Measurements from ENCODE around the gene AGTRAP. TPM values are rescaled to one million over a fixed set of nuclear protein-coding genes. Genes with fewer than 3 reads are reported as not detected.

Gene AGTRAP
- total RNA-seq, 3 donors from 2014 or later = 61.9 to 74.7 (median 66.4) TPM

DNA sequence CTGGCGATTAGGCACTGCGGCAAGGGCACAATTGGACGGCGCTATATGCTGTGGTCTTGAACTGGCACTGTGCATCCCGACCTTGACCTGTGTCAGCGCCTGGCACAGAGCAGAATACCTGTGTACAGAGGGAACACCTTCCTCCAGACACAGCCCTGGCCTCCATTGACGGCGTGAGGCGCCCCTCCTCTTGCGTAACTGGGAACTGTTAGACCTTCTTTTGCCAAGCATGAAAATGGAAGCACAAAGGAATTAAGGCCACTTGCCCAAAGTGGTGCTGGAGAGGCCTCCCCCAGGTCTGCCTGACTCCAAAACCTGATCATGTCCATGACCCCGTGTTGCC is 6.8 kb upstream of the AGTRAP start:
- DNase-seq (ENCODE audit: low spot score in 2 of 2) = no peak
- intact Hi-C loops (cut with DNase I; ENCODE audit: low total_unique reads) = loop anchor here (10.0 kb wide), 1 partner anchor 54 kb away; no protein-coding TSS in a partner anchor

DNA sequence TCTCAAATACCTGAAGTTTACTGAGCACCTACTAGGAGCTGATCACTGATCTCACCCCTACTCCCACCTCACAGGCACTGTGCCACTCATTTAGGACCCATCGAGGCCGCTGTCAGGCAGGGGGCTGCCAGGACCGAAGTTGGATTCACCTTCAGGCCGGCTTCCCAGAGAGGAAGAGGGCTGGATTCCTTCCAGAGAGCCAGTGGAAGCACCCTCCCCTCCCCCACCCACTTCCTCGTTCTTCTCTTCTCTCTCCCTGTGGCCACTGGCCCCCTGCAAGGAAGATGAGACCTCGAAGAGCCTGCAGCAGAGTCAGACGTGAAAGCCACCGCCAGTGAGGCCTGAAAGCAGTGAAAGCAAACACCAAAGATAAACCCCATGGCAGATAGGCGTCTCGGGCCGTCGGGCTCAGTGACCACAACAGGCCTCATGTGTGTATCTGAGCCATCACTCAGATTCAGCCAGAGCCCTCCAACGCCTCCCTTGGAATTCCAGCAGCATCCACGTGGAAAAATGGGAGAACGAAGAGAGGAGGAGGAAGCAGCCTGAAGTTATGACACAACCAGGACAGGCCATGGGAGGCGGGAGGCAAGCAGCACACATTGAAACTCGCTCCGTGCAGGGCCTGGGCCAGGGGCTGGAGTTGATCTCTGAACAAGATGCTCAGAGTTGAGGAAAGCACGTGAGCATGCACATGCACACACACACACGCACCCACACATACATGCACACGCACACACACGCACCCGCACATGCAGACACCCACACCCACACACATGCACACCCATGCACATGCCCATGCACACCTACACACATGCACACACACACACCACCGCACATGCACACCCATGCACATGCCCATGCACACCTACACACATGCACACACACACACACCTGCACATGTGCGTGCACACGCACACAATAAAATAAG is 6.2 kb upstream of the AGTRAP start:
- Histone ChIP-seq H3K9me3 (no peaks in the 10 kb centered on the region), H3K36me3 (no peaks in the 10 kb centered on the region), H3K4me3 (no peak overlapping the region), H3K27me3 (no peaks in the 10 kb centered on the region), H3K27ac (peak overlapping the region in 1 of 2 donors; percentile 48), H3K4me1 (peaks cover 0 to 6% of the 10 kb centered on the region in 2 donors)
- TF ChIP-seq, protein P1, sequence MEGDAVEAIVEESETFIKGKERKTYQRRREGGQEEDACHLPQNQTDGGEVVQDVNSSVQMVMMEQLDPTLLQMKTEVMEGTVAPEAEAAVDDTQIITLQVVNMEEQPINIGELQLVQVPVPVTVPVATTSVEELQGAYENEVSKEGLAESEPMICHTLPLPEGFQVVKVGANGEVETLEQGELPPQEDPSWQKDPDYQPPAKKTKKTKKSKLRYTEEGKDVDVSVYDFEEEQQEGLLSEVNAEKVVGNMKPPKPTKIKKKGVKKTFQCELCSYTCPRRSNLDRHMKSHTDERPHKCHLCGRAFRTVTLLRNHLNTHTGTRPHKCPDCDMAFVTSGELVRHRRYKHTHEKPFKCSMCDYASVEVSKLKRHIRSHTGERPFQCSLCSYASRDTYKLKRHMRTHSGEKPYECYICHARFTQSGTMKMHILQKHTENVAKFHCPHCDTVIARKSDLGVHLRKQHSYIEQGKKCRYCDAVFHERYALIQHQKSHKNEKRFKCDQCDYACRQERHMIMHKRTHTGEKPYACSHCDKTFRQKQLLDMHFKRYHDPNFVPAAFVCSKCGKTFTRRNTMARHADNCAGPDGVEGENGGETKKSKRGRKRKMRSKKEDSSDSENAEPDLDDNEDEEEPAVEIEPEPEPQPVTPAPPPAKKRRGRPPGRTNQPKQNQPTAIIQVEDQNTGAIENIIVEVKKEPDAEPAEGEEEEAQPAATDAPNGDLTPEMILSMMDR (IDR thresholded peaks at IDR 0.05) = no peak
- TF ChIP-seq POLR2AphosphoS5 (IDR thresholded peaks at IDR 0.05) (no peak), POLR2A (IDR thresholded peaks at IDR 0.05) (no peak)
- no peak for DNase-seq (ENCODE audit: low spot score in 2 of 2)
- intact Hi-C loops (cut with DNase I; ENCODE audit: low total_unique reads) = loop anchor here (10.0 kb wide), 1 partner anchor 55 kb away; no protein-coding TSS in a partner anchor

More for the DNA sequence above, 6.8 kb upstream of the AGTRAP start:
- Histone ChIP-seq H3K4me1 (peaks cover 0 to 6% of the 10 kb centered on the region in 2 donors), H3K36me3 (no peaks in the 10 kb centered on the region), H3K27ac (peak overlapping the region in 1 of 2 donors; percentile 48), H3K4me3 (no peak overlapping the region), H3K27me3 (no peaks in the 10 kb centered on the region), H3K9me3 (no peaks in the 10 kb centered on the region)
- TF ChIP-seq POLR2A (IDR thresholded peaks at IDR 0.05) (no peak), POLR2AphosphoS5 (IDR thresholded peaks at IDR 0.05) (no peak)
- TF ChIP-seq, protein P1 (IDR thresholded peaks at IDR 0.05) = no peak

DNA sequence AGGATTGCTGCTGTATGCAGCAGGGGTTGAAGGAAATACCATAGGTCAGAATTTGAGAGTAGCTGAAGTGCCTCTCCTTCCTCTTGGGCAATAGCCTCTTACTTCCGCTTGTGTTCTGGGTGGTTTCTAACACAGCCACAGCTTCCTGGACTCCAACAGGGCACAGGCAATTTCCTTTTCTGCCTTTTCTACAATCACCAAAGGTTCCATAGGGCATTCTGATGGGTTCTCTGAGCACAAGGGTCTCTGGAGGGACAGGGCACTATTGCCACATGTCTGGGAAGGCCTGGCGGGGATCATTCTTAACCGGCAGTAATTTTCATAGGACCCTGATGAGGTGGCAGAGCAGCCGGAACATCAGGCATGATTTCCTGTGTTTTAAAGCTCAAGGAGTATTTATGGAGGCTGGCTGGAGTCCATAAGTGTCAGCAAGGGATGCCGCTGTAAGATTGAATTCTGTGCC is 5.5 kb upstream of the AGTRAP start:
- Histone ChIP-seq H3K4me3 (no peak overlapping the region), H3K36me3 (no peaks in the 10 kb centered on the region), H3K9me3 (no peaks in the 10 kb centered on the region), H3K27ac (peak overlapping the region in 1 of 2 donors; percentile 36), H3K27me3 (no peaks in the 10 kb centered on the region), H3K4me1 (peaks cover 0 to 6% of the 10 kb centered on the region in 2 donors)
- no peak for TF ChIP-seq POLR2A (IDR thresholded peaks at IDR 0.05)
- no peak for TF ChIP-seq POLR2AphosphoS5 (IDR thresholded peaks at IDR 0.05)
- TF ChIP-seq, protein P1 (IDR thresholded peaks at IDR 0.05) = no peak
- intact Hi-C loops (cut with DNase I; ENCODE audit: low total_unique reads) = no loop called here
- no peak for DNase-seq (ENCODE audit: low spot score in 2 of 2)

DNA sequence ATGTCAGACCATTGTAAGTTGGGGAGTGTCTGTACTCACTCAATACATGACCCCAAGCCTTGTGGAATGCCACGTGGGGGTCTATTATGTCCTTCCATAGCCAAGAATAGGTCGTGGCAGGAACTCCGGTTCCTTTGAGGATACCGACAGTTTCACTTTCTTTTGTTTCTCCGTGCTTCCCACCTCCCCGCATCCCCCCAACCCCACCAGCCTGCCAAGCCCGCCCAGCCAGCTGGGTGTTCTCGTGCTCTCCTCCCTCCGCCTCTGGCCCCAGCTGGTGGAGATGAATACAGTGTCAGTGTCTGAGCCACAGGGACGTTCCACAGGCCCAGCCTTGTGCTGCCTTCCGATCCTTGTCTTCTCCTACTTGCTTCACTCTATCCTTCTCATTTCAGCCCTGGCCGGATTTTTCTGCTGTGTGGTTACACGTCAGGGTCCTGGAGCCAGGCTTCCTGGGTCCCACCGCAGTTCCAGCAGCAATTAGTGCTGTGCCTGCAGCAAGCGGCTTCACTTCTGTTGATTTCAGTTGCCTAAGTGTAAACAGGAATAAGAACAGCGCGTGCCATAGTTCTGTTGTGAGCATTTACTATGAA is 4.1 kb upstream of the AGTRAP start:
- Histone ChIP-seq H3K9me3 (no peaks in the 10 kb centered on the region), H3K27ac (peak overlapping the region; percentile 73 to 90), H3K36me3 (no peaks in the 10 kb centered on the region), H3K4me1 (peaks cover 0 to 6% of the 10 kb centered on the region in 2 donors), H3K4me3 (peak overlapping the region; percentile 23 to 63 (median 30)), H3K27me3 (no peaks in the 10 kb centered on the region)
- TF ChIP-seq, protein P1 (IDR thresholded peaks at IDR 0.05) = no peak
- peak in 2 of 3 donors; percentile 20 to 22 for TF ChIP-seq POLR2AphosphoS5 (IDR thresholded peaks at IDR 0.05)
- intact Hi-C loops (cut with DNase I; ENCODE audit: low total_unique reads) = no loop called here
- DNase-seq (ENCODE audit: low spot score in 2 of 2) = peak; percentile 58 to 79

DNA sequence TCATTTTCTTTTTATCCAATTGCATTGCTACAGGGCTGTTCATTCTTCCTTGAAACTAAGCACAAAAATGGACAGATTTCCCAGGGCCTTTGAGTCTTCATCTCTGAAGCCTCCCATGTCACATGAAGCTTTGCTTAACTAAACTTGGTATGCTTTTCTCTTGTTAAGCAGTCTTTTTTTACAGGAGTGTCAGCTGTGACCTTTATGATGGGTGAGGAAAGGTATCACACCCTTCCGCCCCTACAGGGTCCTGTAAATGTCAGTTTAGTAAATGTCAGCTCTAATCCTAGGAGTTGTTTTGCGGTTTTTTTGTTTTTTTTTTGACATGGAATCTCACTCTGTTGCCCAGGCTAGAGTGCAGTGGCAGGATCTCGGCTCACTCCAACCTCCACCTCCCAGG is 2.6 kb upstream of the AGTRAP start:
- Histone ChIP-seq H3K4me1 (peaks cover 6 to 7% of the 10 kb centered on the region in 2 donors), H3K9me3 (no peaks in the 10 kb centered on the region), H3K36me3 (no peaks in the 10 kb centered on the region), H3K27me3 (no peaks in the 10 kb centered on the region), H3K27ac (no peak overlapping the region), H3K4me3 (no peak overlapping the region)
- DNase-seq (ENCODE audit: low spot score in 2 of 2) = no peak
- TF ChIP-seq POLR2A (IDR thresholded peaks at IDR 0.05) = no peak
- no peak for TF ChIP-seq POLR2AphosphoS5 (IDR thresholded peaks at IDR 0.05)
- TF ChIP-seq, protein P1 (IDR thresholded peaks at IDR 0.05) = no peak
- intact Hi-C loops (cut with DNase I; ENCODE audit: low total_unique reads) = no loop called here

Measured in breast epithelium (tissue), 4 donors.